ENCODE measurements around the gene TRAF3. TPM values are rescaled to one million over a fixed set of nuclear protein-coding genes. Genes with fewer than 3 reads are reported as not detected.

The TRAF3 gene
- total RNA-seq, 1 experiment from 2014 or later = 14.0 TPM

DNA sequence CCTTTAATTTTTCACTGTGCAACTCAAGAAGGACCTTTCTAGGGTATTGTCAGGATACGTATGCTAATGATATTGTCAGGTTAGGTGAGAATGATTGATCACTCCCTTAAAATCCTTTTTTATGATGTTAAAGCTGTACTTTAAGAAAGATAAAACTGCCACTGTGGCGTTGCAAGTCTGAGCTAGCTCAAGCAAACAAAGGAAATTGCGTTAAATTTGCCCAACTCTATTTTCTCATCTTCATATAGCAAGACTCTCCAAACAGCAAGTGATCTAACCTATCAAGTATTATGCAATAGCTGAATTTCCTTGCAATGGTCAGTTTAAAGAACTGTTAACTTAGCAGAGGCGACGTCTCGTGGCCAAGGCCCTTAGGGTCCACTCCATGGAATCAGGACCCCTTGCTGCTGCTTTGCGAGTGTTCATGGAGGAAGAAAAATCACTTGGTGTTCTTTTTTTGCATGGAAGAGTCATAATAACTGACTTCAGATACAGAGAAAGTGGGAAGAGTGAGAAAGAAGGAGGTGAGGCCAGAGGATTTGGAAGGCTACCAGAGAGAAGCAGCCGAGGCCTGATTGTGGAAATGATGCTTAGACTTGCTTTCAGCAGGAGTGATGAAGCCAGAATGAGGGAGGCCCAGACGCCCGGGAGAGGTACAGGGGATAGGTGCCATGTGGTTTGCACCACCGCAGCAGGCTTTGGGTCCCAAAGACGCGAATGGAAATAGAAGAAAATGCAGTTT lies 2.5 kb downstream of the TRAF3 start:
- H3K4me3 ChIP-seq = no peak overlapping the region
- H3K4me1 ChIP-seq = peaks cover 5% of the 10 kb centered on the region; the same call in 1 of the 2 replicates
- DNase-seq = no peak
- H3K27ac ChIP-seq = no peak overlapping the region
- no peaks in the 10 kb centered on the region for H3K9me3 ChIP-seq (replicated peaks)
- H3K36me3 ChIP-seq = no peaks in the 10 kb centered on the region
- no peaks in the 10 kb centered on the region for H3K27me3 ChIP-seq

DNA sequence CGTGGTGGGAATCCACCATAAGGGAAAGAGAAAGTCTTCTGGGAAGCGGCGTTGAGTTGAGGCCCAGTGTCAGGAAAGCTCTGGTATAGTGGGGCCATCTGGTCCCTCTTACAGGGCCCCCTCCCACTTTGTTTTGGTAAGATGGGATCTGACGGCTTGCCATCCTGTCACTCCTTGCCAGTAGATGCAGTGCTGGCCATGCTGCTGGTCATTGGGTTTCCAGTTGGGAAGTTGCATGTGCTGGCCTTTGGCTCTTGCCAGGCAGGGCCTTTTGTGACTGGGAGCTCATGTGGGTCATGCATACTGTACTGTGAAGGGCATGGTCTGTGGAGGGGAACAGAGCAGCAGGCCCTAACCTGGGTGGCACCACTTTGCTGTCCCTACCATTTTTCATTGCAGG lies 3.8 kb downstream of the TRAF3 start:
- DNase-seq = no peak
- Histone ChIP-seq H3K9me3 (replicated peaks) (no peaks in the 10 kb centered on the region), H3K4me3 (no peak overlapping the region), H3K27me3 (no peaks in the 10 kb centered on the region), H3K4me1 (peaks cover 5% of the 10 kb centered on the region; the same call in 1 of the 2 replicates), H3K27ac (no peak overlapping the region), H3K36me3 (no peaks in the 10 kb centered on the region)

DNA sequence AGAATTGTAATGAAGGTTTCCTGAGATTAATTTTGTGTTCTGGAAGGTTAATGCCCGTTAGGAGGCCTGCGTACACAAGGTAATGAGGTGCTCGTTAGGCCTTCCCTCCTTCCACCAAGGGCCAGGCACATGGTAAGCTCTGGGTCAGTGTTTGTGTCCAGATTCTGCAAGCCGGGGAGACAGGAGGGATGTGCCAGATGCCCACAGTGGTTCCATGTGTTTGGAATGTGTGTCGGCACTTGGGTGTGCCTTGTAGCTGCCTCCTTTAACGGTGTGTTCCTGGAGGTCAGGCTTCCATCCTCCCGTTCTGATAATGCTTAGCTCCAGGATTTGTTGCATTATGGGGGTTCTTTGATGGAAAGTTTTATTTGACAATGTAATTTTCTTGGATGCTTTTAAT lies 5.7 kb downstream of the TRAF3 start:
- Histone ChIP-seq H3K4me3 (no peak overlapping the region), H3K27ac (no peak overlapping the region), H3K27me3 (no peaks in the 10 kb centered on the region), H3K36me3 (no peaks in the 10 kb centered on the region), H3K9me3 (replicated peaks) (no peaks in the 10 kb centered on the region), H3K4me1 (peaks cover 5% of the 10 kb centered on the region; the same call in 1 of the 2 replicates)
- no peak for DNase-seq

DNA sequence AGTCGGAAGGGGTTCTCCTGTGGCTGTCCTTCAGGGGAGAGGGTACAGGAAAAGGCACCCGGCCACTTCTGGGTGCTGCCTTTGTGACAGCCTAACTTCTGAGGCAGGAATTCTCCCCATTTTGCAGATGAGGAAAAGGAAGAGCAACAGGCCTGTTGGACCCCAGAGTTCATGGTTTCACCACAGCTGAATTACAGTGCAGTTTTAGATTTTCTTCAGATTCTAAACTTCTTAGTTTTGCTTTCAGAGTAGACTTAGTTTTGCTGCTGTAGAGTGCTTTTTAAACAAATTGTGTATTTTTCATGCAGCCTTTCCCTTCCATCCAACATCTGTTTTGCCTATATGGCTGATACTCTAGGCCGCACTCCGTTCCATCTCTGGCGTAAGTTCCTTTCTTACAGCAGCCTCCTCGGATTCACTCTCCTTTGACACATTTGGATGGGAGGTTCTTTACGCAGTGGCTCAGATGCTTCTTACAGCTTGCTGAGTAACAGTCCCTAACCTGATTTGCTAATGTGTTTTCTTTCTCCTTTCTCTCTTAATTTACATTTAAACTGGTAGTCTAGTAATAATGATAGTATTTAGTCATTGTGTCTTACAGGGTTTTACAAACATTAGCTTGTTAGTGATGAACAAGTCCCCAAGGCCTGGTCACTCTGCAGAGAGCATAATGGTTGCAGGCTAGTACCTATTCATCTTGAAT lies 7.8 kb downstream of the TRAF3 start:
- no peak overlapping the region for H3K4me3 ChIP-seq
- DNase-seq = no peak
- no peaks in the 10 kb centered on the region for H3K4me1 ChIP-seq
- no peaks in the 10 kb centered on the region for H3K27me3 ChIP-seq
- H3K9me3 ChIP-seq (replicated peaks) = no peaks in the 10 kb centered on the region
- no peaks in the 10 kb centered on the region for H3K36me3 ChIP-seq
- H3K27ac ChIP-seq = no peak overlapping the region

DNA sequence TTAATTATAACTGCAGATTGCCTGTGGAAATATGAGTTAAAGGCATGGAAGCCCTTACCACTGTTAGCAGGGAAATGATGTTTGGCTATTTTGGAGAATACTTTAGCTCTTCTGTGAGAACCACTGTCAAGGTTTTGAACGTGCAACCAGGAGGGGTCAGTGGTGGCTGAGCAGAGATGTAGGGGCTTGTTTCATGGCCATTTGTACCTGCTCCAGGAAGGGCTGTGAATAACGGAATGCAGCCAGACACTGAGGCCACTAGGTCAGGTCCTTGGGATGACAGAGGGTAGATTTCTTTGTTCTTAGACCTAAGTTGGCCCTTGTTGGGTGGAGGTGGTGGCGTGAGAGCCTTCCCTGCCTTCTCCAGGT lies 8.3 kb downstream of the TRAF3 start:
- no peak overlapping the region for H3K4me3 ChIP-seq
- no peak overlapping the region for H3K27ac ChIP-seq
- H3K4me1 ChIP-seq = no peaks in the 10 kb centered on the region
- no peaks in the 10 kb centered on the region for H3K9me3 ChIP-seq (replicated peaks)
- DNase-seq = no peak
- no peaks in the 10 kb centered on the region for H3K36me3 ChIP-seq
- no peaks in the 10 kb centered on the region for H3K27me3 ChIP-seq

DNA sequence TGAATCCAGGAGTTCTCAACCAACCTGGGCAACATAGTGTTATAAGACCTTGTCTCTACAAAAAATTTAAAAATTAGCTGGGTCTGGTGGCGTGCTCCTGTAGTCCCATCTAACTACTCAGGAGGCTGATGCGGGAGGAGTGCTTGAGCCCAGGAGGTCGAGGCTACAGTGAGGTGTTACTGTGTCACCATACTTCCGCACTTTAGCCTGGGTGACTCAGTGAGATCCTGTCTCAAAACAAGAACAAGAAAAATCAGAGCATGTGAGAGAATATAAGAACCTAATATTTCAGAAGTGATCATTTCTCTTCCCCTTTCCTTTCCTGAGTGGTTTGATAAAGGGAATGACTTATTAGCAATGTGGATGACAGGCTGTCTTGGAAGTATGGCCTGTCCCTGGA lies 9.5 kb downstream of the TRAF3 start:
- H3K4me3 ChIP-seq = no peak overlapping the region
- H3K36me3 ChIP-seq = no peaks in the 10 kb centered on the region
- no peak overlapping the region for H3K27ac ChIP-seq
- H3K4me1 ChIP-seq = no peaks in the 10 kb centered on the region
- DNase-seq = no peak
- H3K9me3 ChIP-seq (replicated peaks) = no peaks in the 10 kb centered on the region
- H3K27me3 ChIP-seq = no peaks in the 10 kb centered on the region

DNA sequence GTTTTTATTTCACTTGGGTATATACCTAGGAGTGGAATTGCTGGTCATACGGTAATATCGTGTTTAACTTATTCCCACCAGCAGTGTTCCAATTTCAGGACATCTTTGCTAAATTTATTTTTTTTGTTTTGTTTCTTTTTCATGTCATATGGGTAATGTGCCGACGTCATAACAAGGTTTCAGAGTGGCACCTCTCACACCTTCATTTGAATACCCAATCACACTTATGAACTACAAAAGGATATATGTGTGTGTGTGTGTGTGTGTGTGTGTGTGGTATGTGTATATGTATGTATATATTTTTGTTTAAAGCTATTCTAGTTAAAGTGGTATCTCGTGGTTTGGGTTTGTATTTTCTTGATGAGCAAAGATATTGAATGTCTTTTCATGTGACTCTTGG lies 12.1 kb downstream of the TRAF3 start:
- no peak for DNase-seq

DNA sequence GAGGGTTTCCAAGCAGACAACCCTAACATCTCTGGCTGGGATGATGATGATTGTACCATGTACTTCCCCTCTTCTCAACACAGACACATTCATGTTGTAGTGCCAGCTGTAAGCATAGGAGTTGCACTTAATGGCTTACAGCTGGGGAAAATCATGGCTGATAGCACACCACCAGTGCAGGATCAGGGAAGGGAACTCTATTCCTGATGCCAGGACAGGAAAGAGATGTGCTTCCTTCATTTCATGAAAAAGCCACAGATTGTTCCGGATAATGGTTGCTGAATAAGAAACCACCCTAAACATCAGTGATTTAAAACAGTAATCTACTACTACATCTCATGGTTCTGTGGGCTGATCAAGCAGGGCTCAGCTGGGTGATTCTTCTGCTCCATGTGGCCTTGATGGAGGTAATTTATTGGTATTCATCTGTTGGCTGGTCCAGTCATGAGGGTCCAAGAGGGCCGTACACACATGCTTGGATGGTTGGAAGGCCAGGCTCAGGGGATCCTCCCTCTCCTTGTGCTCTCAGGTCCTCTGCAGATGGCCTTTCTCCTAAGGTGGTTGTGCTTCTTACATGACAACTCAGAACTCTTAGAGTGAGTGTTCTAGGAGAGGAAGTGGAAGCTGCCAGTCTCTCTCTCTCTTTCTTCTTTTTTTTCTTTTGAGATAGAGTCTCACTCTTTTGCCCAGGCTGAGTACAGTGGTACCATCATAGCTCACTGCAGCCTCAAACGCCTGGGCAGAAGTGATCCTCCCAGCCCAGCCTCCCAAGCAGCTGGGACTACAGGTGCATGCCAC lies 16.5 kb downstream of the TRAF3 start:
- Histone ChIP-seq H3K36me3 (no peaks in the 10 kb centered on the region), H3K9me3 (replicated peaks) (peaks cover 3% of the 10 kb centered on the region; the same call in 1 of the 2 replicates), H3K4me1 (no peaks in the 10 kb centered on the region), H3K4me3 (no peak overlapping the region), H3K27ac (no peak overlapping the region), H3K27me3 (no peaks in the 10 kb centered on the region)
- DNase-seq = no peak

More for the DNA sequence above, 12.1 kb downstream of the TRAF3 start:
- no peaks in the 10 kb centered on the region for H3K4me1 ChIP-seq
- no peaks in the 10 kb centered on the region for H3K36me3 ChIP-seq
- H3K27ac ChIP-seq = no peak overlapping the region
- no peaks in the 10 kb centered on the region for H3K27me3 ChIP-seq
- no peak overlapping the region for H3K4me3 ChIP-seq
- peaks cover 3% of the 10 kb centered on the region; the same call in 1 of the 2 replicates for H3K9me3 ChIP-seq (replicated peaks)

DNA sequence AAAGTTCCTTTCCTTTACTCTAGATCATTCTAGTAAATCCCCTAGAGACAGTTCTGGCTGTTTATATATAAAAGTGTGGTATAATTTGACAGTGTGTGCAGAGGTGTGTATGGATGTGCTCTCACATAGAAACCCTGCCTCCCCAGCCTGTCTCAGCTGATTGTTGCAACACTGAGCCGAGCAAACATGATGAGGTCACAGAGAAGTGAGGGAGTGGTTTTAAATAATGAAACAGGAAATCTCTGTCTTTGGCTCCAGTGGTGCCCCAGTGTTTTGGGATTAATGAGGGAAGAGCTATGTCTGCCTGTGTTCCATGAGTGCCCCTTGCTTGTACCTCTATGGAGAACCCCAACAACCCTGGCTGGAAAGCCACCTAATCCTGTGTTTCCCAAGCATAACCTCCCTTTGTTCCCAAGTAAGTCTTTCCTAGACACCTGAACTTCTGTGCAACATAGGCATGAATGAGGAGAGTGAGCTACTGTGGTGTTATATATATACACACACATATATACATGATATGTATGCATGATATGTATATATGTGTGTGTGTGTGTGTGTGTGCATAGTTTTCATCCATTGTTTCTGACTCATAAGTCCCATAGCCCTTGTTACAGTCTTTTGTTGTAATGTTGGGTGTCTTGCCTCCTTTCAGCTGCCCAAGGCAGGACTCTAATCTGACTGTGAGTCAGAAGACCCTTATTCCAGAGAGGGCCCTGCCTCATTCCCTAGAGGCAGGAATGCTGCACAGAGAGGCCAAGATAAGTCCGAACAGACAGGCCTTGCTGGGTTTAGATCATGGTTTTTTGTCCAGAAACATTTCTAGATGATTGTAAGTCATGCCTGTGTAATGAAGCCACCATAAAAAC lies 18.0 kb downstream of the TRAF3 start:
- peak in 1 of 2 experiments; percentile 45 for DNase-seq
- Histone ChIP-seq H3K36me3 (no peaks in the 10 kb centered on the region), H3K4me1 (no peaks in the 10 kb centered on the region), H3K27me3 (no peaks in the 10 kb centered on the region), H3K9me3 (replicated peaks) (peaks cover 3% of the 10 kb centered on the region; the same call in 1 of the 2 replicates), H3K4me3 (no peak overlapping the region), H3K27ac (no peak overlapping the region)

DNA sequence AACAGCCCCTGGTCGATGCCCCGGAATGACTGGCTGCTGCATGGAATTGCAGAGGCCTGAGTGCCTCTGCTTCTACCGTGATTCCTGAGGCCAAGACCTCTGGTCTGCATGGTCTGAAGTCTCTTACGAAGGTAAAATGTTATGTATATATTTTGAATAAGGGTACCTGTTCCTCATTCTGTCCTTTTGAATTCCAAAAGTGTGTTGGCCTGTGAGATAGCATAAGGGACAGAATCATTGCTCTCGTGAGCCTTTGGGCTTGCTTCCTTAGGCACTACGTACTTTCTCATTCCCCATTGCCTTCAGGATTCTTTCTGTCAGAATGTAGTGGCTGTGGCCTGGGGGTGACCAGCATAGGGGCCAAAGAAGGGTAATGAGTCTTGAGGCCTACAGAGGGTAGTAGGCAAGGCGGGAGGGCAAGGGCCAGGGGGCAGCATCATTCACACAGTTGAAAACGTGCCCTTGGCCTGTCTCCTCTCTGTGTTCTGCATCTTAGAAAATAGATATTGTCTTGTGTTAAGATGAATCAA lies 19.5 kb downstream of the TRAF3 start:
- DNase-seq = no peak
- H3K4me3 ChIP-seq = no peak overlapping the region
- no peaks in the 10 kb centered on the region for H3K36me3 ChIP-seq
- no peaks in the 10 kb centered on the region for H3K4me1 ChIP-seq
- no peaks in the 10 kb centered on the region for H3K27me3 ChIP-seq
- H3K27ac ChIP-seq = no peak overlapping the region
- H3K9me3 ChIP-seq (replicated peaks) = peaks cover 3% of the 10 kb centered on the region; the same call in 1 of the 2 replicates

DNA sequence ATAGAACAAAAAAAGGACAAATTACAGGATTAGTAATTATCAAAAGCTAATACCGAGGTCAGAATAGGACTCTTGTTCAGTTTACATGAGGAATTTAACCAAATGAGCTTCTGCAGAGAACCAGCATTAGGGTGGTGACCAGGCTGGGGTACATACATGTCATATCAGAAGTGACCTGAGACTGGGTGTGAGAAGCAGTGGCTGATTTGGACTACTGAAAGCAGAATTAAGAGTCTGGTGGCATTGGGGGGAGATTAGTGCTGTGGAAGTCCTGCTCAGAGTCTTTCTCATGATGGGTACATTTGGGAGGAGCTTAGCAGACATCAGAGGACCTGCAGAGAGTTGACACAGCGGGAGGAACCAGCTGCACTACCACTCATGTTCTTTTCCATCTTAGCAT lies 21.7 kb downstream of the TRAF3 start:
- no peak overlapping the region for H3K27ac ChIP-seq
- H3K36me3 ChIP-seq = no peaks in the 10 kb centered on the region
- no peaks in the 10 kb centered on the region; the same call in 1 of the 2 replicates for H3K9me3 ChIP-seq (replicated peaks)
- no peak overlapping the region for H3K4me3 ChIP-seq
- DNase-seq = no peak
- H3K27me3 ChIP-seq = no peaks in the 10 kb centered on the region
- no peaks in the 10 kb centered on the region for H3K4me1 ChIP-seq

DNA sequence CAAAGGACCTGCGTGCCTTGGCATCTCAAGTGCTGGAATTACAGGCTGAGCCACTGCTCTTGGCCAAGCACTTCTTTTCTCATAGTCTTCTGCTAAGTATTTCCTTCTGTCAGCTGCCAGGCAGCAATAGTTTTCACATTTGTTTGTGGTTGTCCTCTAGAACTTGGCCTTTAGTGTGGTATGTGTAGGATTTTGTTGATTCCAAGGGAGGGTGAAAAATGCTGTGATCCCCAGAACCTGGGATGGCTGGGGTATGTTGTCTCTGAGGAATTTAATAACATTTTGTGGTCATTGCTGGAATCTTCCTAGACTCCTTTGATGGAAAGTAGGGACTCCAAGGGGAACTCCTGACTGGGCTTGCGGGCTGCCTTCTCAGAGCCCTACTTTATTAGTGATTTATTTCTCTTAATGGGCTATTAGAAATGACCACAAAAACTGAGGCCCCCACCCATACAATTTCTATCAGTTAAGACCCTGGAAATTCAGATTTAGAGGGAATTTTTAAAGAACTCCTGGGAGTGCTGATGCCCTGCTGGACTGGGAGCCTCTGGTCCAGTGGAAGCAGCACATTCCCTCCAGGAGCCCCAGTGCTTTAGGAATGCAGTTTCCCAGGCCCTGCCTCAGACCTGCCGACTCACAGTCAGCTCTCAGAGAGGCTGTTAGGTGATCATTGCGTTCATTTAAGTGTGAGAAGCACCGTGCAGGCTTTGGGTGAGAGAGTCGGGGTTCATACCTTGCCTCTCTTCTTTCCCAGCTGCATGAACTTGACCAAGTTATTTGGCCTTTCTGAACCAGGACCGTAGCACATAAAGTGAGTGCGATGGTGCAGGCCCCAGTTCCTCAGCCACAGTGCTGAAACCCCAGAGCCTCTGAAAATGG lies 22.7 kb downstream of the TRAF3 start:
- Histone ChIP-seq H3K4me3 (no peak overlapping the region), H3K27me3 (no peaks in the 10 kb centered on the region), H3K27ac (no peak overlapping the region)

DNA sequence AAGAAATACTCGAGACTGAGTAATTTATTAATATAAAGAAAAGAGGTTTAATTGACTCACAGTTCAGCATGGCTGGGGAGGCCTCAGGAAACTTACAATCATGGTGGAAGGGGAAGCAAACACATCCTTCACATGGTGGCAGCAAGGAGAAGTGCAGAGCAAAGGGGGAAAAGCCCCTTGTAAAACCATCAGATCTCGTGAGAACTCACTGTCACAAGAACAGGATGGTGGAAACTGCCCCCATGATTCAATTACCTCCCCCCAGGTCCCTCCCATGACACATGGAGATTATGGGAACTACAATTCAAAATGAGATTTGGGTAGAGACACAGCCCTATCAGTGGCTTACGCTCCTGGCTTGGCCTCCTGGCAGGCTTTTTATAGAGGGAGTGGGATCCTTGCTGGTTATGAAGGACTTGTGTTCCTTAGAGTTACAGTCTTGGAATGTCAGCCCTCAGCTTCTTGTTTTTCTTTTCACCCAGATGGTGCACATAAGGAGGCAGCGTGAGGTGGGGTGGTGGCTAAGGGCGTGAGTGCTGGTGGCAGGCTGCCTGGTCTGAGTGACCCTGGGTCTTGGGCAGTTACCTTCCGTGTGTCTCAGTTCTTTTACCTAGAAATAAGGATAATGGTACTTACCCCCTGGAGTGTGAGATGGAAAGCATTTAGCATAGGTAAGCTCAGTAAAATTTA lies 25.7 kb downstream of the TRAF3 start:
- H3K36me3 ChIP-seq = no peaks in the 10 kb centered on the region
- H3K27ac ChIP-seq = no peak overlapping the region
- no peak overlapping the region for H3K4me3 ChIP-seq
- no peaks in the 10 kb centered on the region for H3K9me3 ChIP-seq (replicated peaks)
- H3K4me1 ChIP-seq = no peaks in the 10 kb centered on the region
- no peak for DNase-seq
- no peaks in the 10 kb centered on the region for H3K27me3 ChIP-seq

More for the DNA sequence above, 22.7 kb downstream of the TRAF3 start:
- Histone ChIP-seq H3K36me3 (no peaks in the 10 kb centered on the region), H3K4me1 (no peaks in the 10 kb centered on the region), H3K9me3 (replicated peaks) (no peaks in the 10 kb centered on the region)
- DNase-seq = peak; percentile 28 to 35

Measured in SJCRH30 (cell line).